HG03565 (cell line): ENCODE results near the gene CDC42EP1.
"Not testable (repeated sequence)": the region's sequence is repeated elsewhere in the genome, so short reads cannot be mapped to it uniquely, and the experiment has no call there.

Experiments
- ATAC-seq: cut with Tn5 transposase; IDR thresholded peaks from one replicate; pipeline ENCODE4 v1.9.1; 2021; ENCODE audit warnings: mild to moderate bottlenecking, moderate library complexity; ENCODE audit not compliant: unreplicated experiment

The CDC42EP1 gene, protein sequence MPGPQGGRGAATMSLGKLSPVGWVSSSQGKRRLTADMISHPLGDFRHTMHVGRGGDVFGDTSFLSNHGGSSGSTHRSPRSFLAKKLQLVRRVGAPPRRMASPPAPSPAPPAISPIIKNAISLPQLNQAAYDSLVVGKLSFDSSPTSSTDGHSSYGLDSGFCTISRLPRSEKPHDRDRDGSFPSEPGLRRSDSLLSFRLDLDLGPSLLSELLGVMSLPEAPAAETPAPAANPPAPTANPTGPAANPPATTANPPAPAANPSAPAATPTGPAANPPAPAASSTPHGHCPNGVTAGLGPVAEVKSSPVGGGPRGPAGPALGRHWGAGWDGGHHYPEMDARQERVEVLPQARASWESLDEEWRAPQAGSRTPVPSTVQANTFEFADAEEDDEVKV

DNA sequence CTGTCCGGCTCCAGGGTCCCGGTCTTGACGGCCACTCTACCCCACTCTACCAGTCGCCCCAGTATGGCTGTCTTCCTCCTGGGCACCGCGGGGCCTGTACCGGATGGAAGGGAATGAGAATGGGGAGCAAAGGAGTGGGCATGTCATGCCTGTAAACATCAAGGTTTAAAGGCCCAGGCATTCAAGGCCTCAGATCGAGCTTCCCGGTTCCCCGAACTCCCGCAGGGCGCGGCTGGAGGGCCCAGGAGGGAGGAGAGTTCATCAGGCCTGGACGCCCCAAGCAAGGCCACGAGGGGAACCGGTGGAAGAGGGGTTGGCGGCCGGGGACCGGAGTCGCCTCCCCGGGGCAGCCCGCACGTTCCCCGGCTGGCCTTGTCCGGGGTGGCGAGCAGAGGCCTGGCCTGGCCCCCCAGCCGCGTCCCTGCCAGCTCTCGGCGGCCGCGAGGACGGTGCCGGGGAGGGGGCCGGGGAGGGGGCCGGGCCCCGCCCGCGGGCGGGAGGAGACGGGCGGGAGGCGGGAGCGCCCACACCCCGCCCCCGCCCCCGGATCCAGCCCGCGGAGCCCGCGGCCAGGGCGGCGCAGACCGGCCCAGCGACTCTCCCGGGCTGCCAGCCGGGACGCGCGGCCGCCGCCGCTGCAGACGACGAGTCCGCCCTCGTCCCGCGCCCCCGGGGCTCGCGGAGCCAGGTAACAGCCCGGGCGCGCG lies at the start of gene CDC42EP1:
TSS of gene CDC42EP1 (plus strand) at position 580 of the 707 bp plus-strand sequence. CDS start 5,870 bp downstream, outside the sequence.
- ATAC-seq: no peak

DNA sequence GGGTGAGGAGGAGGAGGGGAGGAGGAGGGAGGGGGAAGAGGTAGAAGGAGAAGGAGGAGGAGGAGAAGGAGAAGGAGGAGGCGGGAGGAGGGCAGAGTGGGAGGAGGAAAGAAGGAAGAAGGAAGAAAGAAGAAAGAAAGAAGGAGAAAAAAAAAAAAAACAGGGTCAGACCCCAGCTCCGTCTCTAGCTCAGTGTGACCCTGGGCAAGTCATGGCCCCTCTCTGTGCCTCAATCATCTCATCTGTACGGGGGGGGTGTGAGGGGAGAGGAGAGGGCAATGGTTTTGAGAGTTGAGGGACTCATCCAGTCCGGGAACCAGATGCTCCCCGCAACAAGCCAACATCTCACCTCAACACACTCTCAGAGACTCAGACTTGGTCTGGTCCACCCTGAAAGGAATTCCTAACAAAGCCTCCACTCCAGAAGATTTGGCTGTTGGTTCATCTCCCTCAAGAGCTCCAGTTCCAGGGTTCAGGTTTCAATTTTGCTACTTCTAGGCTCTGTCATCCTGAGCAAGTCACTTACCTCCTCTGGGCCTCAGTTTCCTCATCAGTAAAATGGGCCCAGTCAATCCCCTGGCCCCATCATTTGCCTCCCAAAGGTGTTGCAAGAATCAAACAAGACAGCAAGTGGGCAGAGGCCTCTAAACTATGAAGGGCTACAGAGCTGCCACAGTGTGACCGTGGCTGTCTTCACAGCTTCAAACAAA lies 48.7 kb upstream of the CDC42EP1 start:
- ATAC-seq: no peak

DNA sequence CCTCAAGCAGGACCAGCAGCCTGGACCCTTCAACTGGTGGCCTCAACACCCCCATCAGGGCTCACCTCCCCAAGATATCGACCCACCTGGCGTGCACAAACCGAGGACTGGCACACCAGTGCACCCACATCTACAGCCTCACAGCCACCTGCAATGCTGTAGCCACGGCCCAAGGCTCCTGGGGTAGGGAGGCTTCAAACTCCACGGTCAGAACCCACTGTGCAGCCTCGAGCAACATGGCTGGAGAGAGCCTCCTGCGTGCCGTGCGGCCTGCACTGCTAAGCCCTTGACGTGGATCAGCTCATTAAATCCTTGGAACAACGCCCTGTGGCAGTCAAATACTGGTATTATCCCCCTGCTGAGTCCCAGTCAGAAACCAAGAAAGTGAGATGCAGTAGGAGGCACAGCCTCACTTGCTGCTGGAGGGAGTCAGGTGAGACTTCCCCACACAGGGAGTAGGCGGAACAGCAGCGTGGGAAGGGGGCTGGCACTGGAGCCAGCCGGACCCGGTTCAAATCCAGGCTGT lies 45.7 kb upstream of the CDC42EP1 start:
- ATAC-seq: no peak

DNA sequence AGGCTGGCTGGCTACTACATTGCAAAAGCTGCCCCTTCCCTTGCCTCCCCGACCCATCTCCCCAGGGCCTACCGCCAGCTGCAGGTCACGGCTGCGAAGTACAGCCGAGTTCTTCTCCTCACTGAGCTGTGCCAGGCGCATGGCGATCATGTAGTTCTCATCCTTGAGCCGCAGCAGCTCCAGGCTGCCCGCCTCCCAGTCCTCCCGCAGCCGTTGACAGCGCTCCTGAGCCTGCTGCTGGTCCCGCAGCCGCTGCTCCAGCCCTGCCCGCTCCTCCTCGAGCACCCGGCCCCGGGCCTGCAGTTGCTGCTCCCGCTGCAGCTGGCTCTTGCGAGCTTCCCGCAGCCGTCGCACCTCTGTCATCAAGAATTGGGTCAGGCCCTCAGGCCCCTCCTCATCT lies 44.4 kb upstream of the CDC42EP1 start:
- ATAC-seq: no peak

DNA sequence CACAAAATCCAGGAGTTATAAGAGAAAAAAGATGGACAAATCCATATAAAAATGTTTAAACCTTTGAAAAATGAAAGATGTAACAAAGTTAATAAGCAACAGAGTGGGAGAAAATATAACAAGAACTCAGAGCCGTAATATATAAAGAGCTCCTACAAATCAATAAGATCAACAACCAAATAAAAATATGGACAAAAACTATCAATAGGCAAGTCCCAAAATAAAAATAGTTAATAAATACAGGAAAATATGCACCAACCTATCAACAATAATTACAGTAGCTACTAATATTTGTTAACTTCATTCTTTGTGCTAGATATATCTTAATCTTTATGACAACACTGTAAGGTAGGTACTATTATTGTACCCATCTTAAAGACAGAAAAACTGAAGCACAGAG lies 43.8 kb upstream of the CDC42EP1 start:
- no peak for ATAC-seq

DNA sequence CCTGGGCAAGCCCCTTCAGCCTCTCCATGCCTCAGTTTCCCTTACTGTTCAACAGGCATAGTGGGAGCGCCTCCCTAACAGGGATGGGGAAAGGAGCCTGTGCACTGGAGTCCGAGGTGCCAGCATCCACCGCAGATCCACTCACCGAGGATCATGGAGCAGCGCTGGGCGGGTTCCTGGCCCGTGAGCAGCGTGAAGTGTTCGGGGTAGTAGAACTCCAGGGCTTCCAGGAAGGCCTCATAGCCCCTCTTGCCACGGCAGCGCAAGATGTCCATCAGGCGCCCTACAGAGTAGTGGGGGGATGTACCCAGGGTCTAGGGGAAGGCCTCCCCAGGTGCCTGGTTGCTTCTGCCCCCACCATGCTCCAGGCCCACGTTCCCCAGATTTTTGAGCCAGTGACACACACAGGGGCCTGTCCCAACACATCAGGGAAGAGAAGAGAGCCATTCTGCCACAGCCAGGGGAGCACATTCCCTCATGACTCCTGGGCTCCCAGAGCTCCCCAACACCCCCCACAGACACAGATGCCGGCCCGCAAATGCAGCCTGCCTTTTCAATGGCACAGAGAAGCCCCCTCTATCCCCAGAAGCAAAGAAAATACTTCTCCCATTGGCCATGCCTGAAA lies 42.3 kb upstream of the CDC42EP1 start:
- no peak for ATAC-seq

DNA sequence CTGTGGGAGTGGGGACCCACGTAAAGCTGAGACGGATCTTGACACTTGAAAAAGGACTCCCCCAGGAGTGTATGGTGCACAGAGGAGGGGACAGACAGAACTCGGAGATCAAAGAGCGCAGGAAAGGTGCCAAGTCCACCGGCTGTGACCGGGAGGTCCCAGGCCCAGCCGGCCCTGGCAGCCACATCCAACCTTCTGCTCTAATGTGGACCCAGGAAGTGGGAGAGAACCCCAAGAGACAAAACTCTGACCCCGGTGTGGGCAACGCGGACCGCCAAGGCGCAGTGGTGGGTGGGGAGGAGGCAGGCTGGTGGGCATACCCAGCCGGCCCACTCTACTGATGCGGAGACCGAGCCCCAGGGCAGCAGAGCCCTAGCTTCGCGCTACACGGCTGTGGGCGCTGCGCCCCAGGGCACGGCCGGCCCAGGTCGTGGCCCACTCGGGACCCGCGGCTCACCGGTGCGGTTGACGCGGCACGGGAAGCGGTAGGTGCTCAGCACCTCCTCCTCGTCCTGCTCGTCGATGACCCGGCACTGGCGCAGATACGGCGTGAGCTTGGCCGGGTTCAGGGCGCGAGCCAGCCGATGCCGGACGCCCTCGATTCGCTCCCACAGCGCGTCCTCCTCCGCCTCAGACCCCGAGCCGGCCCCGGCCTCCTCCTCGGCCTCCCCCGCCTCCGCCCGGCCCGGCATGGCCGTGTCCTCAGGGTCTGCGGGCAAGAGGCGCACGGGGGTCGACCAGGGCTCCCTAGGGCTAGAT lies 41.6 kb upstream of the CDC42EP1 start:
- no peak for ATAC-seq

DNA sequence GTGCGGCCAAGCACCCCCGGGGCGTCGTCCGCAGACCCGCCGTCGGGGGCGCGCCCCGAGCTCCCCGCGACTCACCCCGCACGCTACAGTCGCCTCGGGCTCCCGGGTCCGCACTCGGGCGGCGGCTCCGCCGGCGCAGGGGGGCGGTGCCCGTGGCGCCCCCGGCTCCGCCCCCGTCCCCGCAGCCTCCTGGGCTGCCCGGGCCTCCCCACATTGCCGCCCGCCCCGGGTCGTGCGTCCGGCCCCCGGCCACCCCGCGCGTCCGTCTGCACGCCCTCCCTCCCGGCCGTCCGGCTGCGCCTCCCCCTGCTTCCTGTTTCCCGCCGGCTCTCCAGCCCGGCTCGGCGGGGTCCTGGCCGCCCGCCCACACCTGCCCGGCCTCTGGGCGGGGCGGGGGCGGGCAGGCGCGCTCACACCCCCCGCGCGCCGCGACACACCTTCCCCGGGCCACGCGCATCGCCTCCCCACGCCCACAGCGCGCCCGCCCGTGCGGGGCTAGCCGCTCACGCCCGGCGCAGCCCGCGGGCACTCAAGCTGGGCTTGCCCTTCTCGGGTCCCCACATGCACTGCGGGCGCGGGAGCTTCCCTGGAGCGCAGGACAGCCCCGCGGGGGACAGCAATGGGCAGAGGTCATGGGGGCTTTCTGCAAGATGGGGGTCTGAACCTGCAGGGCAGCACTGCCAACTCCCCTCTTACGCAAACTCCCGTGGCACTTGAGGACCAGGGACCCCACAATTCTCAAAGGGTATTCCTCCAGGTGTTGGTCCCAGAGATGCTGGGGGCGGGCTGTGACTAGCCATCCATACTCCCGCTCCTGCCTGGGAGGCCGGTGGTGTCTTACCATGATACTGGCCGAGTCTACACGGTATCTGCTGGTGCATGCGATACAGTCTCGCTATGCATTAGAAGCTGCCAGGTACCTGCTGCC lies 40.7 kb upstream of the CDC42EP1 start, which contains the start of gene CARD10:
TSS of gene CARD10 (minus strand) at position 148 of the 928 bp plus-strand sequence. CDS start 215 bp downstream, outside the sequence.
- ATAC-seq: no peak

DNA sequence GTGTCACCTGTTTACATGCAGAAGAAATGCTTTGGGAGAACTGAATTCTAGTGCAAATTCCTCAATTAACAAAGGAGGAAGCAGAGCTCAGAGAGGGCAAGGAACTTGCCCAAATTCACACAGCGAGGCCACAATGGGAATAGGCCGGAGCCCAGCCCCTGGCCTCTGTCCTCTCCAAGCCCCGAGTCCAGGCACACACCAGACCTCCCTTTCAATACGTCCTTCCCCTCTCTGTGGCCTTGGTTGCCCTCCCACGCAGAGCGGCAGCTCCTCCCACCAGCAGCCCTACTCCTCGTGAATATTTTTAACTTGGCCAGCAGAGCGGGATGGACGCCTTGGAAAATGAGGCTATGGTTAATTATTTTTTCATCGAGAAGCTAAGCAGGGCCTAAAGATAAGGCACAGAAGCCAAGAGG lies 39.5 kb upstream of the CDC42EP1 start:
- no peak for ATAC-seq

DNA sequence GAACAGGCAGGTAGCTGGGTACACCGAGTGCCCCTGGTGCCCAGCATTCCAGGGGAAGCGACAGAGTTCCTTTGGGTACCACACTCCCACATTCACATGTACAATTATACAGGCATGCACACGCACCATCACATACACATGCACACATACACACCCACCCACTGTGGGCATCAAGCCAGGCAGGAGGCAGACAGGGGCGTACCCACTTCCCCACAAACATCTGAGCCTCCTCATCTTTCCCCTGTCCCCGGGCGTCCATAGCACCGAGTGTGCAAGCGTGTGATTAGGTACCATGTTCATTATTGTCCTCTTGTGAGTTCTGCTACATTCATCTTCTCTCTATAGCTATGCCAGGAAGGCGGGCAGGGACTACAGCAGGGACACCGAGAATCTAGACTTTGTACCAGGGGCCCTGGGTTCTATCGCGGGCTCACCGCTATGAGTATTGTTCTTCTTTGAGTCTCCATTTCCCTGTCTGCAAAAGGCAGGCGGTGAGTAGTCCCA lies 39.0 kb upstream of the CDC42EP1 start:
- no peak for ATAC-seq

DNA sequence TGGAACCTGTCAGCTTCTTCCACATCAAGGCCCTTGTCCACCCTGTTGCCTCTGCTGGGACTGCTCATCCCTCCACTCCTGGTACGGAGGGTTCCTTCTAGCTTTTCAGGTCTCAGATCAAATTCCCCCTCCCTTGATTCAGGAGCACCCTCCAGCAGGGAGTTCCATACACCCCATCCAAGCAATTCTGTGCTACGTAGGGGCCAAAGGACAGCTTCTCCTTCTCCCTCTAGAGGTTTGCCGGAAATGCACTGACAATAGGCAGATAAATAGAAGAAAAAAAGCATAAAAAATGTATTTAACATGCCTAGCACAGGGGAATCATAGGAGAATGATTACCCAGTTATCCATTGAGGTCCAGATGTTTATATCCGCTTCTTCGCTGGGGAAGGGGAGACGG lies 37.8 kb upstream of the CDC42EP1 start:
- ATAC-seq: no peak

DNA sequence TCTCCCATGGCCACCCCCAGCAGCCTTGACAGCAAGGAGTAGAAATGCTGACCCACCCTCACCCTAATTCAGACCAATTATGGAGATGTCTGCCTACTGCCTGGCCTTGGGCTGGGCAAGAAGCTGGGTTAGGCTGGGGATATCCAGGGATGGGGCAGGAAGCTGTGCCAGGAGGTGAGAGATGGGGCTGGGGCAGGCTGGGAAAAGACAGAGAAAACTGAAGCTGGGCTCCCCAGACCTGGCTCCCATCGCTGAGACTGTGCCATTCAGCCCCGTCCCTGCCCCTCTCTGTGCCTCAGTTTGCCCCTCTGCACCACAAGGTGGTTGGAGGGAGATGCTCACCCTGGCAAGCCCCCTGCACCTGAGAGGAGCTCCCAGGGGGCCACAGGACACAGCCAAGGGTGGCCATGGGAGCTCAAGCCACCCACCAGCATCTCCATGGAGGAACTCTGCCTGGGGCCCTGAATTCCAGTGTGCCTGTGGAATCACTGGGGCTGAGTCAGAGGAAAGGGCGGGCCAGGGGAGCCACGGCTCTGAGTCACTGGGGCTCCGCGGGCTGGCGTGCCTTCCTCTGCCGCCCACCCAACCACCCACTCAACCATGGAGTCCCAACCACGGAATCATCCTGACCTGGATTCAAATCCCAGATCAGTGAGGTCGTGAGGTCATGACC lies 35.1 kb upstream of the CDC42EP1 start:
- ATAC-seq: no peak

DNA sequence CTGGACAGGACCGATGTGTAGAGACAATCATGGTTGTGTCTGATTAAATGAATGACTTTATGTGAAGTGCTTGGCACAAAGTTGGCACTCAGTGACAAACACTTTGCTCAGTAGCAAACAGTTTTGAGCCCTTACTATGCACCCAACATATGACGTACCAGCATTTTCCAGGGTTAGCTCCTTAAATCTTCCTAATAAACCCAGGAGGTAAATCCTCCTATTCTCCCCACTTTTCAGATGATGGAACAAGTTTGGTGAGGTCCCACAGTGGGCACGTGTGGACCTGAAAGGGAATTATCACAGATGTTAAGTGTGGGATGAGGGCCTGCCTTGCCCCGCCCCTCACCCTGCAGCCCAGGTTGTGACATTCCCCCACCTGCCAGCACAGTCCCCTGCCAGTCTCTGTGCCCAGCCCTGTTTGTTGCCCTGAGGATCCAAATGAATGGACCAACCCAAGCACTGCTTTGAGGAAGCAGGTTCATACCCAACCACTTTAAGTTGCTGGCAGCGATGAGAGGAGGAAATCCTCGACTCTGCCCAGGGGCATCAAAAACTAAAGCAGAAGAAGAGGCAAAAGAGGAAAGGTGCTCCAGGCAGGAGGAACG lies 34.4 kb upstream of the CDC42EP1 start:
- ATAC-seq: no peak

DNA sequence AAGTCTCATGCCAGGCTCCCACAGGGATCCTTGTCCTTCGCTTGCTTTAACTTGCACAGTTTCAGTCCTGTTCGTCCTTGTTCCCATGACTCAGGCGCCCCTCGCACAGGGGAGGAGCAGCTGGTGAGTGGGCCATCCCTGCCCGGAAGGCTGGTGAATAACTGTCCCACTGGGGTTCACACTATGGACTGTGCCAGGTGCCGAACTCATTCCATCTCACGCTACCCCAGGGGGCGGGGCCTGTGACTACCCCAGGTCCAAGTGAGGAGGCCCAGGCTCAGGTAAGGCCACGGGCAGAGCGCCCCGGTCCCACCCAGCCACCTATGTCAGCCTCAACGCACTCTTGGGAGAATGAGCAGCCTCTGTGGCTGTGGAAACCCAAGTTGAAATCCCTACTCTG lies 33.9 kb upstream of the CDC42EP1 start:
- ATAC-seq: no peak

DNA sequence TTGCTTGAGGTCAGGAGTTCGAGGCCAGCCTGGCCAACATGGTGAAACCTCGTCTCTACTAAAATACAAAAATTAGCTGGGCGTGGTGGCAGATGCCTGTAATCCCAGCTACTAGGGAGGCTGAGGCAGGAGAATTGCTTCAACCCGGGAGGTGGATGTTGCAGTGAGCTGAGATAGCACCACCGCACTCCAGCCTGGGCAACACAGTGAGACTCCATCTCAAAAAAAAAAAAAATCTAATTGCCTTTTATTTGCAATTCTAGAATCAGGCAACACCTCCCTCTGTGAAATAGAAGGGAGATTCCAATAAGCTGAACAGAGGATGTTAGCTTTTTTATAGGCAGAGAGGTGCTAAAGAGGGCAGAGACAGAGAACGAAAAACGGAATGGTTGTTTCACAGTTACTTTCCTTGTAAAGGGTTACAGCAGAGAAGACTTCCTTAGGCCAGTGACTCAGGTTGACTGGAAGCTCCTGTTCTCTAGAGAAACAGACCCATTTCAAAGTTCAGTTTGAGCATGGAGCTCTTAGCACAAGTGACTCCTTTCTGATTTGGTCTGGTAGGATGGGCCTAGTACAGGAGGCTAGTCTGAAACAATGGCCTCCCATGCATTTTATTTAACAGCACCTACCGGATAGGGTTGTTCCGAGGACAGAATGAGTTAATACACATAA lies 33.1 kb upstream of the CDC42EP1 start:
- not testable (repeated sequence) for ATAC-seq

DNA sequence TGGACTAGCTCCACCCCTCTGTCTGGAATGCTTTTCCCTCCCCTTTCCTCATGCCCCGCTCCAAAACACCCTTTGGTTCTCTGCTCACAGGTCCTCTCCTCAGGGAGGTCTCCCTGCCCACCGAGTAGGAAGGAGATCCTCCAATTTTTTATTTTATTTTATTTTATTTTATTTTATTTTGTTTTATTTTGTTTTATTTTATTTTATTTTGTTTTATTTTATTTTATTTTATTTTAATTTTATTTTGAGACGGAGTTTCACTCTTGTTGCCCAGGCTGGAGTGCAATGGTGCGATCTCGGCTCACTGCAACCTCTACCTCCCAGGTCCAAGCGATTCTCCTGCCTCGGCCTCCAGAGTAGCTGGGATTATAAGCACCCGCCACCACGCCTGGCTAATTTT lies 32.3 kb upstream of the CDC42EP1 start:
- ATAC-seq: not testable (repeated sequence)

DNA sequence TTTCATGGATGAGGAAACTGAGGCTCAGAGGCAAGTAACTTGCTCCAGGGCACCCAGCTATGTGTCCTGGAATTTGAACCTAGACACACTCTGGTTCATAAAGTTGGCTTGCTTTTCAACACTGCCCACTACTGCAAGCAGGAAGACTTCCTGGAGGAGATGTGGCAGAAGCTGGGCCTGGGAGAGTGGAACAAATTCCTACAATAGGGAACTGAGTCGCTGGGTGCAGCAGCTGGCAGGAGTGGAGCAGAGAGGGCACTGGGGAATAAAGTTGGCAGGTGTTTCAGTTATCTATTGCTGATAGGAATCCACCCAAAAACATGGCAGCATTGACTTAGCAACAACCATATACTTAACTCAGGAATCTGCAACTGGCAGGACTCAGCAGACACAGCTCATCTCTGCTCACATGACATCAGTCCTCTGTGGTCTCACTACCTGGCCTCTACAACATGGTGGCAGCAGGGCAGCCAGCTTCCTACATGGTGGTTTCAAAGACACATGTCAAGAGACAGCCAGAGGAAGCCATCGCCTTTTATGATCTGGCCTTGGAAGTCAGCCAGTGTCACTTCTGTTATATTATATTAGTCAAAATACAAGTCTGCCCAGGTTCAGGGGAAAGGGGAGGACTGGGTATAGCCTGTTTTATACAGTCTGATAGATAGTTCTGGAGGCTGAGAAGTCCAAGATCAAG lies 30.5 kb upstream of the CDC42EP1 start:
- ATAC-seq: no peak
